ENCODE data around the gene ZNF280C. TPM values are rescaled to one million over a fixed set of nuclear protein-coding genes. Genes with fewer than 3 reads are reported as not detected.

ZNF280C gene
- total RNA-seq, 4 donors from 2014 or later, result 1.5 to 3.8 (median 3.3) TPM

DNA sequence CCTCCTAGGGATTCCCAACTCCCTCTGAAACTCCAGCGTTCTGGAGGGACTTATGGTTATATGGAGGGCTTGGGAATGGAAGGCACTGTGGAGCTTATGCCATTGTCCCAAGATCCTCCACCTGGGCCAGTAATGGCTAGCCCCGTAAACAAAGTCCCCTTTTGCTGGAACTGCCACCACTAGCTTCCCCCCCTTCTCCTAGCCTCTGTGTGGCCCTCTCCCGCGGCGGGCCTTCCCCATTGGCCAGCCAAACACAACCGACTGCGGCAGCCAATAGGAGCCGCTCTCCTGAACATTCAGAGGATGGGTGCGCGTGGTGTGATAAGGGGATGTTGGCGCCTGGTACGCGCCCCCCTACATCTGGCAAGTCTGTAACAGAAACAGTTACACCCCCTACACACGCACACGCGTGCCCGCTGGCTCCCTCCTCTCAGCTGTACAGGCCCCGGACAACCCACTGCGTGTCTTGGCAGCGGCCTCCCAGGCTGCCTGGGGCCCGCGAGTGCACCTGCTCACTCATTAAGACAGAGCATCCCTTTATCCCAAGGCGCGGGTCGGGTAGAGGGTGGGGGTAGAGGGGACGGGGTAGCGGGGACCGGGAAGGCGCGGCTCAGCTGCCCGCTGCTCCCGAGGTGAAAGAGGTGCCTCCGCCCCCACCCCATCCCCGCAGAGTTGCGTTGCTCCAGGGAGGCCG, 97.8 kb downstream of the ZNF280C start:
- Histone ChIP-seq H3K4me1 (peaks cover 0 to 4% of the 10 kb centered on the region in 2 donors), H3K27ac (no peak overlapping the region), H3K4me3 (peak overlapping the region; percentile 47 to 53 (median 51)), H3K27me3 (peaks cover 0 to 6% (median 5%) of the 10 kb centered on the region in 3 donors), H3K9me3 (no peaks in the 10 kb centered on the region), H3K36me3 (no peaks in the 10 kb centered on the region)
- TF ChIP-seq POLR2A (IDR thresholded peaks at IDR 0.05) (no peak), CTCF (IDR thresholded peaks at IDR 0.05 in 4 of 5, conservative IDR thresholded peaks at IDR 0.05 in 1 of 5) (no peak)
- DNase-seq (peak in 1 of 2 donors; percentile 14), ATAC-seq (no peak)
- in situ Hi-C loops (cut with MboI; ENCODE audit: low sequenced_read_pairs in 4 of 4), result no loop called here
- intact Hi-C loops (cut with DNase I; ENCODE audit: low total_unique reads), result no loop called here

DNA sequence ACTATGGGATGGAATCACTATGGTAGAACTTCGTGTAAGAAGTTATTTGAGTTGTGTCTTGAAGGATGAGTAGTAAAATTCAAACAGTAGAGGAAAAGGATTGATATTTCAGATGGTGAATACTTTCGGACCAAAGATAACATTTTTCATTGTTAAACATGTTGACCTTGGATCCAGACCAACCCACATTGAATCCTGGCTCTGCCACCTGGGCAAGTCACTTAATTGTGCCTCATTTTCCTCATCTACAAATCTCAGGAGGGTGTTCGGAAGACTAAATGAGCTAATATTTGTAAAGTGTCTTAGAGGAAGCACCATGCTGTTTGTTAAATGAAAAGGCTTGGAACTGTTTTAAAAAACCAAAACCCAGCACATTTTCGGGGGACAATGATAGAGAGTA, 101.7 kb downstream of the ZNF280C start:
- H3K4me3 ChIP-seq, result peak overlapping the region; percentile 62 to 81 (median 74)
- intact Hi-C loops (cut with DNase I; ENCODE audit: low total_unique reads), result loop anchor here (5.0 kb wide), 1 partner anchor 185 kb away; the partner anchor contains the start of gene BCORL1

DNA sequence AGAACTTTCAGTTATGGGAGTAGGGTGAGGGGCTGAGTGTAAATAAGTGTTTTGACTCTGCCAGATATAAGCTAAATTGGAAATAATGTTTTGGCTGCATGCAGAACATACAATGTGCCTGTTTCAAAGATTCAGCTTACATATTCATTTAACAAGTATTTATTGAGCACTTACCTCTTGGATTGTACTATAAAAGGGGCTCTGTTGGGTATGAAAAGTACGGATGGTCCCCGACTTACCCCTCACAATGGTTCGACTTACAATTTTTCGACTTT, 102.3 kb downstream of the ZNF280C start:
- no peaks in the 10 kb centered on the region for H3K9me3 ChIP-seq
- H3K4me1 ChIP-seq, result peaks cover 11 to 18% of the 10 kb centered on the region in 2 donors
- in situ Hi-C loops (cut with MboI; ENCODE audit: low sequenced_read_pairs in 4 of 4) (no loop called here), intact Hi-C loops (cut with DNase I; ENCODE audit: low total_unique reads) (loop anchor here (1.0 to 5.0 kb wide), 2 partner anchors 184 to 235 kb away; partner anchors contain the start of gene BCORL1)
- TF ChIP-seq POLR2A (IDR thresholded peaks at IDR 0.05), result no peak
- TF ChIP-seq CTCF (IDR thresholded peaks at IDR 0.05 in 4 of 5, conservative IDR thresholded peaks at IDR 0.05 in 1 of 5), result no peak
- H3K36me3 ChIP-seq, result no peaks in the 10 kb centered on the region
- DNase-seq (no peak), ATAC-seq (no peak)
- peak overlapping the region; percentile 62 to 81 (median 74) for H3K4me3 ChIP-seq
- no peaks in the 10 kb centered on the region for H3K27me3 ChIP-seq
- H3K27ac ChIP-seq, result peak overlapping the region; percentile 88 to 94 (median 90)

More for the DNA sequence above, 101.7 kb downstream of the ZNF280C start:
- no peak for DNase-seq
- Histone ChIP-seq H3K36me3 (no peaks in the 10 kb centered on the region), H3K27ac (peak overlapping the region in 3 of 4 donors; percentile 89 to 94 (median 92)), H3K27me3 (peaks cover 0 to under 1% (median 0%) of the 10 kb centered on the region in 3 donors), H3K4me1 (peaks cover 11 to 13% of the 10 kb centered on the region in 2 donors), H3K9me3 (no peaks in the 10 kb centered on the region)
- in situ Hi-C loops (cut with MboI; ENCODE audit: low sequenced_read_pairs in 4 of 4), result no loop called here
- no peak for ATAC-seq
- TF ChIP-seq CTCF (IDR thresholded peaks at IDR 0.05 in 4 of 5, conservative IDR thresholded peaks at IDR 0.05 in 1 of 5), result no peak
- TF ChIP-seq POLR2A (IDR thresholded peaks at IDR 0.05), result no peak

DNA sequence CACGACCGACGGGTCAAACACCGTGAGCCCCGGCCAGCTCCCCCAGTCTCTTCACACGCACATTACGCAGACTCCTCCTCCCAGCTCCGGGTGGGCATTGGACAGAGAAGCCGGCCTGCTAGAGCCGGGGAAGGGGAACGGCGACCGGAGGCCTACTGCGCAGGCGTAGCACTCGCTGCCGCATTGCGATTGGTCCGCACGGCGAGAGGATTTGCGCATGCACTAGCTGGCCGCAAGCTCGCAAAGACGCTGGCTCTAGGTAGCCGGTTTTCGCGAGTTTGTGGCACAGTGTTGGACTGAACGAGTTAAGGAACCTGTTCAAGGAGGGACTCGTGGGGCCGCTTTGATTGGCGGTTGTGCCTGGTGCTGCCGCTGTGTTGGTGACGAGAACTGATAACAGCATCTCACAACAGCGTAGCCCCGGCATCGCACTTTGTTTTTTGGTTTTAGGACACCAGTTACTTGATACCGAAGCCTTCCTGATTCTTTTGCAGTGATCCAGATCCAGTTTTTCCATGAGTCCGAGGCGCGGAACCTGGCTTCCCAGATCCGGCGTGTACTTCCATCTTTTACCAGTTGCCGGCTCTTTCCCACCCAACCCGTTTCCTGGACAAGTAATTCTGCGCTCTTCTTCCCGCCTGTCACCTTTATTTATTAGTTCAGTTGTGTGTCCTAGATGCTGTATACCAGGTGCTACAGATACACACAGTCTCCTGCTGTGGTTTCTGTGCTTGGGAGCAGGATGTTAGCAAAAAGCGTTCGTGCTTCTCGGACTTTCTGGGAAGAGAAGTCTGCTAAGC, 102.8 kb downstream of the ZNF280C start, which contains the start of gene AIFM1:
TSS of gene AIFM1 (minus strand) at position 139 of the 800 bp plus-strand sequence. CDS start 185 bp downstream, outside the sequence.
- Histone ChIP-seq H3K4me3 (peak within 1 kb of the TSS; percentile 62 to 81 (median 74)), H3K27me3 (no peaks in the 10 kb centered on the region), H3K36me3 (no peaks in the 10 kb centered on the region), H3K9me3 (no peaks in the 10 kb centered on the region), H3K4me1 (peaks cover 11 to 18% of the 10 kb centered on the region in 2 donors), H3K27ac (peak within 1 kb of the TSS; percentile 88 to 94 (median 90))
- intact Hi-C loops (cut with DNase I; ENCODE audit: low total_unique reads) (loop anchor here (1.0 to 5.0 kb wide), 4 partner anchors 55 to 235 kb away; partner anchors contain the start of genes BCORL1 and ELF4), in situ Hi-C loops (cut with MboI; ENCODE audit: low sequenced_read_pairs in 4 of 4) (no loop called here)
- no peak for TF ChIP-seq CTCF (IDR thresholded peaks at IDR 0.05 in 4 of 5, conservative IDR thresholded peaks at IDR 0.05 in 1 of 5)
- peak; percentile 61 to 69 for TF ChIP-seq POLR2A (IDR thresholded peaks at IDR 0.05)
- DNase-seq (peak; percentile 89 to 93), ATAC-seq (peak; percentile 92 to 98)

Measured in gastrocnemius medialis (tissue), 4 donors.